NCI-H345 (cell line): Measurements from ENCODE around the gene CHL1.

Source experiments
- DNase-seq: peaks from one replicate; lab custom pipeline; 2025; lab: John Stamatoyannopoulos, UW

CHL1 gene

DNA sequence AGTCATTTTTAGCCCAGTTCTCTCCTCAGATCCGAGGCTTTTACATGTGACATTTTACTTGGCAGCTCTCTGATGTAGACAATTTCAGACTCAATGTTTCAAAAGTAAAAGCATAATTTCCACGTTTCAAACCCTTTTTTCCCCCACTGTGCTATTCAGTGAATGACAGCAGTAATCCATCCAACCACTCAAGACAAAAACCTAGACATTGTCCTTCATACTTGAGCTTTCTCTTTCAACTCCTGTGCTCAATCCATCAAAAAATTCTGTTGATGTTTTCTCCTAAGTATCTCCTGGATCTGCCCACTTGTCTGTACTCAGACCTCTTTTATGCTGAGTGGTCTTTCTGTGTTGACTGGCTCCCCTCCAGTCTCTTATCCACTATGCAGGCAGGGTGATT, 214.7 kb downstream of the CHL1 start:
- DNase-seq: no peak

DNA sequence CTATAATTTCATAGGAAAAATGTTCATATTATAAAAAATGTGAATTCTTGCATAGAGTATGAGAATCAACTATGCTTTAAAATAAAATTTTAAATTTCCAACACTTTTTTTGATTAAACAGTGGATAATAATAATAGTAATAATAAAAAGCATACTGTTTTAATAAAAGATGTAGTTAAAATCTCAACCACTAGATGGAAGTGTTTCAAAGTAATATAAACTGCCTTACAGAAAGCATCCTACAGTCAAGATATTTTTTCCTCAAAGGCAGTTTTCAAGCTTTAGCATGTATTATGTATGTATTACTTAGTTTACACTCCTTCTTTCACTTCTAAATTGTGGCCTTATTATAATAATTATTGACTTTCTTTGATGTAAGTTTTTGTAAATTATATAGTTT, 217.5 kb downstream of the CHL1 start:
- DNase-seq: no peak

DNA sequence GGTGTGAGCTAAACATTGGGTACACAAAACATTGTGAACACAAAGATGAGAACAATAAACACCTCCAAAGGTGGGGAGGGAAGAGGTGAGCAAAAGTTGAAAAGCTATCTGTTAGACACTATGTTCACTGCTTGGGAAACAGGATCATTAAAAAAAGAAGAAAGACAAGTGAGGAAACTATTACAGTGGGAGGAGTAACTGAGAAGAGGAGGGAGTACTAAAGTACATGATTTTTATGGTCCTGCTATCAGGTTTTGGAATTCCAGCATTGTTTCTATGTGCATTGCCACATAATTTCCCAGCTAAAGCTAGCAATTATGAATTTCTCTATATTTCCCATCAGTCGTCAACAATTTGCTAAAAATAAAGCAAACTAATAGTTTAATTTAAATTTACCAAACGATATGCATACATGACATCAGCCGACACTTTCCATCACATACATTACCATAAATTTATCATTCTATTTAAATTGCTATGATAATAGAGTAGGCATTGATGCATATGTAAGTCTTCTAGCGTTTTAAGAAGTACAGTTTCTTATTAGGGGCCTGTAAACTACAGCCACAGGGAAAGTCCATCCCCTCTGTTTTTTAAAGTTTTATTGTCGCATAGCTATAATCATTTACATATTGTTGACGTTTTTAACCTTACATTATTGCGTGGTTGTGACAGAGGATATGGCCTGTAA, 221.8 kb downstream of the CHL1 start:
- no peak for DNase-seq

DNA sequence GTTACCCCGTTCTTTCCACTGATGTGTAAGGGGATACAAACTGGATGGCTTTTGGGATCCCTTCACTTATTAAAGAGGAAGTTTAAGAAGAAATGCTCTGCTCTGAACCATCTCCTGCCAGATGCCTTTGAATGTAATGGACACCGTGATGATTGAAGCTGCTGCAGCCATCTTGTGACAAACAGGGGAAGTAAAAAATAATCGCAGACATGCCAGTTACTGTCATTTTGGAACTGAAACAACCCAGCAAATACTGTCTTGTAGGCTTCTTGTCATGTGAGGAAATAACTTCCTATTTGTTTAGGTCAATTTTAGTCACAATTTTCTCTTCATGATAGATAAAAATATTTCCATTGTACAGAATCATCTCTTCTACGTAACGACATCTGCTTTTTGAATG, 224.0 kb downstream of the CHL1 start:
- DNase-seq: no peak

DNA sequence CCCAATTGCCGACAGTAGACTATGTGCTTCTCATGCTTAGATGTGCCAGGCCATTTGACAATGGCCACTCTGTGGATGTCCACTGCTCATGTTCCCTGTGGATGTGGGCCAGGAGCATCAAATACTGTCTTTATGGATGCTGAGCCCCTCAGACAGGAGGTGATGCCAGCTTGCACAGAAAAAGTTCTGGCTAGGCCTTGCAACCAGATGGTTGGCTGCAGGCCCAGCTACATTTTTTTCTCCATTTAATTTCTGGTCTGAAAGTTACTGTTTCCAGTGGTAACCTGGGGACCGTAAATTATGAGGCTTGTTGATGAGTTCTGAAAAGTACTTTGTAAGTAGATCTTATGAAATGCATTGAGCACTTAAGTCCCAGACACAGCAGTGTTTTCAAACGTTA, 228.5 kb downstream of the CHL1 start:
- no peak for DNase-seq

DNA sequence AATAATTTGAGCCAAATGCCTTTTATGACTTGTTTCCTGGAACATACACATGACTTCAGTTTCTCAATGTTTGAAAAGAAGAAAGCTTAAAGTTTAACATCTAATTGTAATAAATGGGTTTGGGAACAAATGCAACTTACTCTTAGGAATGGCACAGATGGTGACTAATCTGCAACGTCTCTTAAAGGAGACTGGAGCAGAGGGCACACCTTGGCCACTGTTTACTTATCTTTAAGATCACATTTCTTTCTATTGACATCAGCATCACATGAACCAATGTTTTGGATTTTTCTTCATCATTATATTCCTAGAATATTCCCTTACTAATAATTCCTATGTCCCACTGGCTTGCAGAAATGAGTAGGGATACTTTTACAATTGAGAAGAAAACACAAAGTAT, 229.5 kb downstream of the CHL1 start:
- DNase-seq: no peak

DNA sequence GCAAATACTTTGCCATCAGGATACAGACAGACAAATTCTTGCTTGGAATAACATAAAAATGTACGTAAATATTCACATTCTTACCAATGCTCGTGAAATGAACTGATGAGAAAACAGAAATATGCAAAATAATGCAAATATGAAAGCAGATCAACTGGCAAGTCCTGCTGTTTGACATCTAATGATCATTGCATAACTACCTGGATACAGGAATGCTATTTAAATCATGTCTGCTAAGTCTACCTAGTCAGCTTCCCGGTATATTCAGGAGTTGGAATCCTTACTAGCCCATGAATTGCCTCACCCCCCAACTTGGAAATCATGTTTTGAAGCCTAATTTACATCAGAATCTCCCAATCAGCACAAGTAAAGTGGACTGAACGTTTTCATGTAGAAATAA, 230.6 kb downstream of the CHL1 start:
- DNase-seq: no peak

DNA sequence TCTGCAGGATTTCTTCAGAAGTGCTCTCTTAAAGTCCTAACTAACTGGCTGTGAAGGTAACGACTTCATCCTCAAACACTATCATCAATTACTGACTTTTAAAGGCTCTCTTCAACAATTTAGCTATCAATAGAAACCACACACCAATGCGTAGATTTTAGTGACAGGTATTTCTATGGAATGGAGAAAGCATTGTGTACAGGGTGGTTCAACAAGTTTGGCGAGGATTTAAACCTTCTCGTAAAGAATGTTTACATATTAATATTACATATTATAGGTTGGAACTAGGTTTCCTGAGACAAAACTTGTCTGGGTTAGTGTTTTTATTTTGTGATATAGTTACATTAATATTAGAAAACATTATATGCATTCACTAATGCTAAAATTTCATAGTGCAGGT, 233.6 kb downstream of the CHL1 start:
- no peak for DNase-seq

DNA sequence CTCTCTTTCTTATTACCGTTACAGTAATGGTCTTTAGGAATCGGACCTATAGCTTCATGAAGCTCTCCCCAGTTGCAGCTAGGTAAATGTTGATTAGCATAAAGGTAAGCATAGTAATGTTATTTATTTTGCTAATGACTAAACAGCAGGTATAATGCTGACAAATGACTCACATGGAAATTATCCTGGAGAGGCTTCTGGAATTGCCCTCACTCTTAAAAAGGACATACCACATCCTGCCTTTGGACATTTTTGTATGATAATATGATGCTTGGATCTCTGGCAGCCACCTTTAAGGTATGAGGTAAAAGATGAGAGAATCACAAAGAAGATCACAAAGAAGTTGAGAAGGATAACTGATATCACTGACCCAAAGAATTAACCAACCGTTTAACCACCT, 238.6 kb downstream of the CHL1 start:
- DNase-seq: no peak

DNA sequence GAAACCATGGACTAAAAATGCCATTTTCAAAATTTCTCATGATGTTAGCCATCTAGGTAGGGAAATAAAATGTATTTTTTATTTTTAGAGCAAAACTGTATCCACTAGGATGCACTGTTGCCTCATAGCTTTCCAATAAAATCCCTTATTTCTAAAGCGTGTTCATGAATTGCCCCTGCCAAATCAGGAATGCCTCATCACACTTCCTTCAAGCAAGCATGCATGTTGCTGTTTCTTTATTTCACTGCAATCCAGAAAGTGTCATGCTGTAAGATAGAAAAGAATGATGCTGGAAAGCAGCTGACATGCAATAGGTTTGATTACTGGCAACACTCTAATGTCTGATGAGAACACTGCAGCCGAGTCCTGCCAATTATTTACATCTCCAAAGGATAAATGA, 239.5 kb downstream of the CHL1 start:
- no peak for DNase-seq

DNA sequence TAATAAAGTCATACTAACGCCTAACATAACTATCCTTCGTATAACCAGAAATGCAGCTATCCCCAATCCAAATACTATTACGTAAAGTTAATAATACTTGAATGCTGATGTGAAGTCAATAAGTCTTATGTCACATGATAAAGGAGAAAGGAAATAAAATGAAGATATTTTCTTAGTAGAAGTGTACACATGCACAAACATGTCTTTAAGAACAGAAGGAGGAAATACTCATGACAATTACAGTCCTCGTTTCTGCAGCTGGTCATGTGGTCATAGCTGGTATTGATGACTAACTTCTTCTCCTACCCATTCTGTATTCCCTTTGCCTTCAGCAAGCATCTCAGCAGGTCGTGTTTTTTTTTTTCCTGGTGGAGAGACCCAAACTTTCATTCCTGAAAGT, 244.3 kb downstream of the CHL1 start:
- no peak for DNase-seq

DNA sequence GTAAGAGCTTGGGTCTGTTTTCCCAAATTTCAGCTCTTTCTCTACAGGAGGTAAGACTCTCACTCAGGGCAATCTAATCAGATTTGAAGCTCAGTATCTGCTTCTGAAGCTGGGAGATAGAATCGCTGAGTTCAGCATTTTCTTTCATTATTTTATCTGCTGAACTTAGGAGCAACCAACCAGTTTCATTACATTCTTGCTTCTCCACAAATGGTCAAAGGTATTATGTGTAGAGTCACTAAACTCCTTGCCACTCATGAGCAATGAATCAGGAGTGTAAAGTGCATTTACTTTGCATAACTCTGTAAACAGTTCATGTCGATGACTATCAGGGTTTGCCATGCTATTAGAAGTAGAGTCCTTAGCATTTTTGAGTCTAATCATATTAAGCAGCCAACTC, 249.4 kb downstream of the CHL1 start:
- DNase-seq: no peak

DNA sequence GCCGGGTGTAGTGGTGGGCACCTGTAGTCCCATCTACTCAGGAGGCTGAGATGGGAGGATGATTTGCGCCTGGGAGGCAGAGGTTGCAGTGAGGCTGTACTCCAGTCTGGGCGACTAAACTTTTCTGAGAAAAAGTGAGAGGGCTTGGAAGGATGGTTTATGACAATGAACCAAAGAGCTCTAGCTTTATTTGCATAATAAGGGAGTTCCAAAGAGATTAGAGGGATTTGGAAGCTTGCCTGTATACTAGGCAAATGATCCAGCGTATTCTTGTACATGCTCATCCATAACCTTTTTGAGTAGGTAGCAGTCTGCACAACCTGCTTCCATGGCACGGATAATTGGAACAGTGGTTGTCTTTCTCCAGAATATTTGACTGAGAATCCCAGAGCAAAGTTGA, 251.1 kb downstream of the CHL1 start:
- no peak for DNase-seq

DNA sequence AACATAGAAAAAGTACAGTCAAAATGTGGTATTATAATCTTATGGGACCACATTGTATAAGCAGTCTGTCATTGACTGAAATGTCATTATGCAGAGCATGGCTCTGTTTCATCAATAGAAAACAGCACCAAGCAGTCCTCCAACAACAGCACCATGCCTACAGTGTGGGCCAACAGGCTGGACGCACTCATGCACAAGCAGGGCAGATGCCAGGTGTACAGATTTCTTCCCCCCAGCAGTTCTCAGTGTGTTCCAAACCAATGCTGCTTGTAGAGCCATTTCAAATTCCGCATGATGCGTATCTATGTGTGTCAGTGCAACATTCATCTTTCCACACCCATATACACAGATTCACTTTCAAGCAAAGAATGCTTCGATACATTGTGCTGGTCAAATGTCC, 253.1 kb downstream of the CHL1 start:
- DNase-seq: no peak

DNA sequence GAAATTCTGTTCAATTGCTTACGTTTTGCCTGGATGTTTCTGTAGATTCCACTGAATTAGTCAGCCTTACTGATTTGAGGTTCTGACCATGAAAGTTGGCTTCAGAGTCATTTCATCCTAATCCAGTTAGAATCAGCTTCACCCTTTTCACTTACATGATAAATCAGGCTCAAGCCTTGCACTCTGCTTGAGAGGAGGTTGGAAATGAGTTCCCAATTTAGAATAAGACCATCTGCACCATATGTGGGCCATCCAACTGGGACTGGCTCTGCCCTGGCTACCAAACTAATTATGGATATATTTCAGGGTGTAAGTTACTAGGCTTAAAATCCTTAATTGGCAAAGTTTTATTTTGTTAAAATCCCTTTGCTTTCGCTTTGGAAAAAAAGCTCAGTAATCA, 255.7 kb downstream of the CHL1 start:
- DNase-seq: no peak

DNA sequence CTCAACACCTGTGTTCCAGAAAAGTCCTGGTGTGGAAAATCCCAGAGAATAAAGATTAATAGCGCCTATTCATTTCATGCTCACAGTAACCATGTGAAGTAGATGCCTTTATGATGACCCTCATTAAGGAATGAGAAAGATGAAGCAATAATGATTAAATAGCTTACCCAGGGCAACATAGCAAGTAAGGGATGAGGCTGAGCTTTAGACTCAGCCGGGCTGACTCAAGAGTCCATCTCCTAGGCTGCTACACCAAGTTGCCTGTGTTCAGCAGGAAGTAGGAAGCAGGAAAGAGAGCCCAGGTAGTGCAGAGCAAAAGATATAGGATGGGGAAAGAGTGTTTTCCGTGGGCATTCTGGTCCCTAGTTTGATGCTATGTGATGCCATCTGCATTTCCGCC, 256.5 kb downstream of the CHL1 start:
- DNase-seq: no peak

DNA sequence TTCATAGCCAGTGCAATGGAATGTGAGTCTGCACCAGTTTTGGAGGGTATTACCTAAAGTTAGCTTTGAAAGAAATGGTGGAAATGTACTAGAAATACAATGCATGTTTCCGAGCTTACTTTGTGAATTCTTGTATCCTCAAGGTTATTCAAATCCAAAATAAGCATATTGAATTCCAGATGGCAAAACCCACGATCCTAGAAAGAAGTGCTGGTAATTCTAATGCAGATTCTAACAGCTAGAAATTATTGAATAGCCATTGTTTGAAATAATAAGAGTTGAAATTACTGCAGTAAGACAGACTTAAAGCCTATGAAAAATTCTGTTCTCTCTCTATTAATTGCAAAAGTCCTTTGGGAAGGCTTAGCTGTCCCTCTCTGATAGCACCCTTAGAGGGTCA, 258.4 kb downstream of the CHL1 start:
- no peak for DNase-seq

DNA sequence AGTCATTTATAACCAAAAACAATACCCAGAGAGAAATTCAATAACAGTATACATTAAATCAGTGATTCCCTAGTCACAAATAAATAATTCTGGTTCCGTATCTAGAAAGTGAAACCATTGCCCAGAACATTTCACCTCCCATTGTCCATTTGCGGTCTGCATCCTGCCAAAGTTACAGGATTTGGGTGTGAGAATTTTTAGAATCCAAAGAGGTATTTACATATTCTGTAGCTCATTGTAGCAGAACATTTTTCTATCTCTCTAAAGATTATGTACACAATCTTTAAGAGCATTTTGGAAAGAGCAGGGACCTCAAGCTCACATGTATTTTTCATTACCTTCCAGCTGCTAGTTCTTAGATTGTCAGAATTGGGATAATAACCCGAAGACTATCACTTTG, 261.6 kb downstream of the CHL1 start:
- DNase-seq: no peak

DNA sequence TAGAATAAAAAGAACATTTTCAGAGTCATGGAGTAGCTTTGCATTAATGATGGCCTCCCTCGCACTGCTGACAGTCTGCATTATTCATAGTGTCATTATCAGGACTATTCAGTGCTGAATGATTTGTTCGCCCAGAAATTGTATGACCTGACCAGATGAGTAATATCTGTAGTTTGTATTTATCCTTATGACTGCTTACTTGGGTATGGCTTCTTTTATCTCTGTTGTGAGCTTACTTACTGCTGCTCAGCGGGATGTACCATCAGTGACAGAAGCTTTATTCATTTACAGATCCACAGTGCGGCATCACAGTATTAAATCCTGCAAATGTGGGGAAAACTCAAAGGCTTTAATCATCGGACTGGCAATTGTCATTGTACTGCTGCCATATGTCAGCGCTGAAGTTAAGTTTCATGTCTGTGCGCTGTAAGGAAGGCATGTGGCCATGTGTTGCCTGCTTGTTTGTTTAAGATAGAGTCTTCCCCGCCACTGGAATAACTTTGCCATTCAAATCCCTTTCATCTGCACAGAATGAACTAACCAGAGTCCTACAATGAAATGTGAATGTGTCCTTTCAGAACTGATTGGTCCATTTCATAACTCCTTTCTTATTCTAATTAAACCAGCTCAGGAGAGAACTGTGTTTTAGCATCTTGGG, 262.2 kb downstream of the CHL1 start:
- no peak for DNase-seq
